Mesenchymal stem cell (in vitro differentiated cells and primary cell): ENCODE results near the gene VTI1B.

Experiments used
- DNase-seq: peaks from one replicate; pipeline ENCODE4 v3.0.0-alpha.2; 2013
- H2AFZ ChIP-seq: one replicate; pipeline ENCODE4 v1.6.1; 2013; ENCODE audit warnings: low read depth, mild to moderate bottlenecking, control low read depth, inconsistent platforms, low read length, moderate library complexity
- H2AK5ac ChIP-seq: 2 replicates; pipeline ENCODE4 v1.6.1; 2013; ENCODE audit warnings: low read length, moderate library complexity, mild to moderate bottlenecking, inconsistent platforms; ENCODE audit not compliant: severe bottlenecking
- H2BK120ac ChIP-seq: one replicate; pipeline ENCODE4 v1.6.1; 2013; ENCODE audit warnings: low read depth, mild to moderate bottlenecking, inconsistent platforms, low read length, moderate library complexity
- H2BK12ac ChIP-seq, 2 experiments: one replicate each; pipeline ENCODE4 v1.6.1; 2013; ENCODE audit warnings: inconsistent platforms in 2 of 2, low read length in 2 of 2, mild to moderate bottlenecking in 2 of 2, moderate library complexity in 2 of 2, control low read depth in 1 of 2
- H2BK15ac ChIP-seq: one replicate; pipeline ENCODE4 v1.6.1; 2013; ENCODE audit warnings: mild to moderate bottlenecking, low read depth, inconsistent platforms; ENCODE audit not compliant: poor library complexity, severe bottlenecking
- H2BK5ac ChIP-seq: 2 replicates; pipeline ENCODE4 v1.6.1; 2013; ENCODE audit warnings: low read depth, mild to moderate bottlenecking, low read length, control low read depth, inconsistent platforms; ENCODE audit not compliant: poor library complexity, severe bottlenecking
- H3K14ac ChIP-seq, 2 experiments: one replicate each; pipeline ENCODE4 v1.6.1; 2013; ENCODE audit warnings: inconsistent platforms in 2 of 2, low read length in 2 of 2, control low read depth in 1 of 2, mild to moderate bottlenecking in 1 of 2, moderate library complexity in 1 of 2
- H3K18ac ChIP-seq, 2 experiments: one replicate each; pipeline ENCODE4 v1.6.1; 2013; ENCODE audit warnings: inconsistent platforms in 2 of 2, low read length in 2 of 2, control low read depth in 1 of 2, low read depth in 1 of 2, mild to moderate bottlenecking in 1 of 2
- H3K23ac ChIP-seq, 2 experiments: one replicate each; pipeline ENCODE4 v1.6.1; 2013; ENCODE audit warnings: inconsistent platforms in 2 of 2, low read length in 2 of 2, mild to moderate bottlenecking in 2 of 2, moderate library complexity in 2 of 2, control low read depth in 1 of 2
- H3K27ac ChIP-seq: 2 replicates; pipeline ENCODE4 v1.5.1; 2013; ENCODE audit warnings: mild to moderate bottlenecking, moderate library complexity, low read length, control low read depth, inconsistent platforms; ENCODE audit not compliant: poor library complexity, severe bottlenecking
- H3K27me3 ChIP-seq, 2 experiments: 2 replicates each; pipeline versions ENCODE4 v1.6.1 to v1.7.0; 2013; ENCODE audit warnings: low read length in 2 of 2, mild to moderate bottlenecking in 2 of 2, moderate library complexity in 2 of 2, control low read depth in 1 of 2, inconsistent platforms in 1 of 2; ENCODE audit not compliant: control insufficient read depth in 1 of 2, insufficient read depth in 1 of 2
- H3K36me3 ChIP-seq, 2 experiments: 2 replicates each; pipeline versions ENCODE4 v1.6.1 to v1.7.0; 2013; ENCODE audit warnings: low read length in 2 of 2, control low read depth in 1 of 2, inconsistent platforms in 1 of 2, low read depth in 1 of 2, mild to moderate bottlenecking in 1 of 2; ENCODE audit not compliant: insufficient read depth in 2 of 2, control insufficient read depth in 1 of 2
- H3K4ac ChIP-seq, 2 experiments: one replicate each; pipeline ENCODE4 v1.6.1; 2013; ENCODE audit warnings: inconsistent platforms in 2 of 2, low read length in 2 of 2, mild to moderate bottlenecking in 2 of 2, moderate library complexity in 2 of 2, control low read depth in 1 of 2, low read depth in 1 of 2
- H3K4me1 ChIP-seq: 2 replicates; pipeline ENCODE4 v1.6.1; 2013; ENCODE audit warnings: low read depth, low read length, control low read depth; ENCODE audit not compliant: control insufficient read depth, insufficient read depth
- H3K4me2 ChIP-seq: 2 replicates; pipeline ENCODE4 v1.6.1; 2013; ENCODE audit warnings: low read length, mild to moderate bottlenecking, inconsistent platforms; ENCODE audit not compliant: poor library complexity, severe bottlenecking
- H3K4me3 ChIP-seq, 2 experiments: 2 replicates each; pipeline versions ENCODE4 v1.5.1 to v1.7.0; 2013; ENCODE audit warnings: low read length in 2 of 2, mild to moderate bottlenecking in 2 of 2, control low read depth in 1 of 2, low read depth in 1 of 2; ENCODE audit not compliant: insufficient read depth in 1 of 2
- H3K79me1 ChIP-seq: replicated peaks from 2 replicates; pipeline ENCODE4 v1.6.1; 2013; ENCODE audit warnings: mild to moderate bottlenecking, control low read depth, low read length, inconsistent platforms; ENCODE audit not compliant: poor library complexity, severe bottlenecking
- H3K9ac ChIP-seq: 2 replicates; pipeline ENCODE4 v1.7.0; 2013; ENCODE audit warnings: mild to moderate bottlenecking, low read length, moderate library complexity
- H3K9me3 ChIP-seq: 2 replicates; pipeline ENCODE4 v1.7.0; 2013; ENCODE audit warnings: mild to moderate bottlenecking, low read length; ENCODE audit not compliant: control insufficient read depth
- H4K8ac ChIP-seq: one replicate; pipeline ENCODE4 v1.6.1; 2013; ENCODE audit warnings: inconsistent platforms, mild to moderate bottlenecking, low read length, moderate library complexity
- H4K91ac ChIP-seq: one replicate; pipeline ENCODE4 v1.6.1; 2013; ENCODE audit warnings: mild to moderate bottlenecking, low read length, inconsistent platforms
- WGBS: methylation state at CpG from one replicate; pipeline ENCODE4 v1.1.7; 2013; ENCODE audit warnings: mixed read lengths; 5-methylcytosine and 5-hydroxymethylcytosine counted together

VTI1B gene

DNA sequence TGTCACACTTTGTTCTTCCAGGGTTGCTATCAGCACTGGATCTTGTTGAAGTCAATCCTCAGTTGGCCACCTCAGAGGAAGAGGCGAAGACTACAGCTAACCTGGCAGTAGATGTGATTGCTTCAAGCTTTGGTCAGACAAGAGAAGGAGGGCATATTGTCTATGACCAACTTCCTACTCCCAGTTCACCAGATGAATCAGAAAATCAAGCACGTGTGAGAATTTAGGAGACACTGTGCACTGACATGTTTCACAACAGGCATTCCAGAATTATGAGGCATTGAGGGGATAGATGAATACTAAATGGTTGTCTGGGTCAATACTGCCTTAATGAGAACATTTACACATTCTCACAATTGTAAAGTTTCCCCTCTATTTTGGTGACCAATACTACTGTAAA, 23.7 kb downstream of the VTI1B start:
- H2BK5ac ChIP-seq: no peak overlapping the region
- no peak overlapping the region for H2BK12ac ChIP-seq
- H3K4me2 ChIP-seq: no peak overlapping the region
- peak overlapping the region; percentile 45 for H3K9ac ChIP-seq
- H3K4ac ChIP-seq: no peak overlapping the region
- H3K14ac ChIP-seq: no peak overlapping the region
- no peak overlapping the region for H2BK15ac ChIP-seq
- 100% methylated on average over 1 of the region's 2 CpGs for WGBS
- peaks cover 2% of the 10 kb centered on the region for H3K4me1 ChIP-seq
- H2AK5ac ChIP-seq: no peak overlapping the region
- peaks cover 8% of the 10 kb centered on the region for H3K79me1 ChIP-seq
- H2BK120ac ChIP-seq: no peak overlapping the region
- H4K91ac ChIP-seq: no peak overlapping the region
- H3K36me3 ChIP-seq: peaks cover 24 to 95% of the 10 kb centered on the region in 2 experiments
- no peak overlapping the region for H3K18ac ChIP-seq
- no peak overlapping the region for H2AFZ ChIP-seq
- no peaks in the 10 kb centered on the region for H3K27me3 ChIP-seq
- no peak overlapping the region for H3K4me3 ChIP-seq
- H3K27ac ChIP-seq: no peak overlapping the region
- no peak overlapping the region for H4K8ac ChIP-seq
- H3K23ac ChIP-seq: no peak overlapping the region
- DNase-seq: peak; percentile 26
- no peaks in the 10 kb centered on the region for H3K9me3 ChIP-seq

DNA sequence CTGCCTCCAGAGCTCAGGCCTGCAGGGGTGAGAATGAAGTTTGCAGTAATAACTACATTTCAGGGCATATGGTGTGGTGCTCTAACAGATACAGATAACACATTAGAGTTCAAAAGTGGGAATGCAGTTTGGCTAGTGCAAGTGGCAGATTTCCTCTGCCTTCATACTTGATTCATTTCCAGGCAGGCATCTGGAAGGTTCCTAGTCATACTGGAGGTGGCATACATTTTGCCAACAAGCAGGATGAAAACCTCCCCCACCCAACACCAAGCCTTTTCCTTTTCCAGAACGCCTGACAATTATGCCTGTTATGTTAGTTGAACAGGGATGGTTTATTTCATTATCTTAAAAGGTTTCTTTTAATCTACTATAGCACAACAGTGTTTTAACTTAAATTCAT, 24.3 kb downstream of the VTI1B start:
- Histone ChIP-seq H3K9ac (peak overlapping the region; percentile 16), H2AK5ac (no peak overlapping the region)

DNA sequence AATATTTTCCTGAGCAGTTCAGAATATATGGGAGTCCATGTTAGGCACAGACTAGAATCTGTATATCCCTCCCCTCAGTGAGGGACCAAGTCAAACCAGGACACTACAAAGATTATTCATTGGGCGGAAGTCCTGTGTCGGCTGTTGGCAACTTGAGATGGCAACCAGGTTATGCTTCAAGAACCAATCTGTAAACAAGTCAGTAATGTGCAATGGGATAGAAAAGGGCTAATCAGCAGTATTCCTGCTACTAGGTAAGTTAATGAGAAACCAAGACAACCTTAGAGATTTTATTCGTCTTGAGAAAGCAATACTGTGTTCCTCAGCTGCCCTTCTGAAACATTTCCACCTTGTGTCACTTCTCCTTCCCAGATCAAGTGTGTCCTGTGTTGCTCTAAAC, 28.3 kb downstream of the VTI1B start:
- Histone ChIP-seq H3K9me3 (no peaks in the 10 kb centered on the region), H3K4me2 (no peak overlapping the region), H2BK15ac (no peak overlapping the region), H3K14ac (no peak overlapping the region), H3K36me3 (peaks cover 13 to 59% of the 10 kb centered on the region in 2 experiments), H3K4ac (no peak overlapping the region), H2AK5ac (no peak overlapping the region), H3K23ac (no peak overlapping the region), H2AFZ (no peak overlapping the region), H2BK120ac (no peak overlapping the region), H3K27ac (no peak overlapping the region), H3K9ac (no peak overlapping the region), H3K18ac (no peak overlapping the region), H2BK12ac (no peak overlapping the region), H3K27me3 (no peaks in the 10 kb centered on the region), H3K79me1 (peaks cover 1% of the 10 kb centered on the region), H3K4me1 (no peaks in the 10 kb centered on the region), H4K91ac (no peak overlapping the region), H2BK5ac (no peak overlapping the region), H3K4me3 (no peak overlapping the region), H4K8ac (no peak overlapping the region)
- DNase-seq: no peak
- WGBS: 100% methylated on average over 3 of the region's 3 CpGs

More for the DNA sequence above, 24.3 kb downstream of the VTI1B start:
- no peak overlapping the region for H2BK120ac ChIP-seq
- H2BK15ac ChIP-seq: no peak overlapping the region
- H3K4ac ChIP-seq: no peak overlapping the region
- H2BK5ac ChIP-seq: no peak overlapping the region
- H4K91ac ChIP-seq: no peak overlapping the region
- no peaks in the 10 kb centered on the region for H3K27me3 ChIP-seq
- H2BK12ac ChIP-seq: no peak overlapping the region
- no CpG with 5 or more reads among the region's 1 CpG for WGBS
- no peak overlapping the region for H3K14ac ChIP-seq
- DNase-seq: no peak
- no peak overlapping the region for H3K18ac ChIP-seq
- no peak overlapping the region for H3K4me3 ChIP-seq
- no peaks in the 10 kb centered on the region for H3K9me3 ChIP-seq
- peaks cover 29 to 95% of the 10 kb centered on the region in 2 experiments for H3K36me3 ChIP-seq
- H4K8ac ChIP-seq: no peak overlapping the region
- no peak overlapping the region for H2AFZ ChIP-seq
- H3K4me2 ChIP-seq: no peak overlapping the region
- no peak overlapping the region for H3K27ac ChIP-seq
- H3K79me1 ChIP-seq: peaks cover 8% of the 10 kb centered on the region
- no peak overlapping the region for H3K23ac ChIP-seq
- H3K4me1 ChIP-seq: peaks cover 2% of the 10 kb centered on the region

DNA sequence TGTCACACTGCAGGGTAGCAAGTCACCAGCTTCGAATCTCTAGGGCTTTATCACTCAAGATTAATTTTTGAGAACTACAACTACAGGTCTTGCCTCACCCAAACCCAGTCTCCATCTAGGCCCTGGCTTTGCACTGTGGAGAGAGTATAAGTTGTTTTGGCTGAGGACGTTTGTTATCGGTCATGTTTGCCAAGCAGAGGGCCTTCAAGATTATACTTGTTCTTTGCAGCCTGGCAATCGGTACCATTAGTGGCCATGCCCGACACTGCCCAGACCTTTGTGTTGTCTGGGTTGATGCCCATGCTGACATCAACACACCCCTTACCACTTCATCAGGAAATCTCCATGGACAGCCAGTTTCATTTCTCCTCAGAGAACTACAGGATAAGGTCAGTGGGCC, 29.0 kb downstream of the VTI1B start:
- Histone ChIP-seq H3K4me1 (no peaks in the 10 kb centered on the region), H2AK5ac (no peak overlapping the region), H3K27ac (no peak overlapping the region), H3K36me3 (peaks cover 9 to 53% of the 10 kb centered on the region in 2 experiments), H3K23ac (no peak overlapping the region), H2AFZ (no peak overlapping the region), H2BK15ac (no peak overlapping the region), H3K79me1 (no peaks in the 10 kb centered on the region), H2BK5ac (no peak overlapping the region), H3K18ac (no peak overlapping the region), H2BK12ac (no peak overlapping the region), H3K27me3 (no peaks in the 10 kb centered on the region), H2BK120ac (no peak overlapping the region), H3K14ac (no peak overlapping the region), H3K4ac (no peak overlapping the region), H4K91ac (no peak overlapping the region), H3K9ac (no peak overlapping the region), H4K8ac (no peak overlapping the region), H3K9me3 (no peaks in the 10 kb centered on the region), H3K4me3 (no peak overlapping the region), H3K4me2 (no peak overlapping the region)
- DNase-seq: no peak
- 98% methylated on average over 4 of the region's 5 CpGs for WGBS
